Pulmonary artery endothelial cell (primary cell): ENCODE data around the gene OVCA2. TPM values are rescaled to one million over a fixed set of nuclear protein-coding genes. Genes with fewer than 3 reads are reported as not detected.

ENCODE experiments used
- DNase-seq: peaks from one replicate; pipeline ENCODE4 v3.0.0-alpha.2; 2011; ENCODE audit warnings: low read depth, low spot score
- total RNA-seq: library from RNA; depleted of rRNA; stranded (reverse); fragments of >200 nt; gene quantifications from 2 replicates; pipeline ENCODE4 v1.2.3, GENCODE V29; 2014

OVCA2 gene
- total RNA-seq, 1 donor from 2014 or later, result 78.2 TPM

DNA sequence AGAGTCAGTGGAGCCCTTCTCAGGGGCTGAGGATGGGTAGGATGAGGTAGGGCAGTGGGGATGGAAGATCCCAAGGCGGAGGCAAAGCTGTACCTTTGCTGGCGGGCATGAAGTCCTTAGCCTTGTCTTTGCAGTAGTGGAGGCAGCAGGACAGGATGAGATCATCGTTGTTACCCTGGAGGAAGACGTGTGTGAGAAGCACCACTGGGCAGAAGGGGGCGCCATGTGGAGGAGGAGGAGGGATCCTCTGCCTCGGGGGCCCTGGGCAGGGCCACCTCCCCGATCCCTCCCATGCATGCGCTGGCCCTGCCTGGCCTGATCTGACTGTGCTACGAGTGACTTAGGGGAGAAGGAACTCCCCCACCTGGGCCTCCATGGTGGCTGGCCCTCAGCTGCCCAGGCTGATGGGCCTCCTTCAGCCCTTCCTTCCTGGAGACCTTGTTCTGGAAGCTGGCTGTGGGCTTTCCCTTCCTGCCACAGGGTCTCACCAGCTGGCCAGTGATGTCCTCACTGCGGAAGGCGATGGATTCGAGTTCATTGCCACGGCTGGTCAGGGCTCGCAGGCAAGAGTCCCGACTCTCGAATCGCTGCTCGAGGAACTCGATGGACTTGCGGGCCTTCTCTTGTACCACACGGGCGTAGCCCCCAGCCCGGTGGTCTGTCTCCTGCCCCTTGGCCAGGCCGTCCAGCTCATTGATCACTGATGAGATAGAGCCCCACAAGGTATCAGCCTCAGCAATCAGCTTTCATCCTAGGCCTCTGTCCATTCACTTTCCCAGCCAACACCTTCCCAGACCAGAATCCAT lies 23.4 kb downstream of the OVCA2 start:
- no peak for DNase-seq

DNA sequence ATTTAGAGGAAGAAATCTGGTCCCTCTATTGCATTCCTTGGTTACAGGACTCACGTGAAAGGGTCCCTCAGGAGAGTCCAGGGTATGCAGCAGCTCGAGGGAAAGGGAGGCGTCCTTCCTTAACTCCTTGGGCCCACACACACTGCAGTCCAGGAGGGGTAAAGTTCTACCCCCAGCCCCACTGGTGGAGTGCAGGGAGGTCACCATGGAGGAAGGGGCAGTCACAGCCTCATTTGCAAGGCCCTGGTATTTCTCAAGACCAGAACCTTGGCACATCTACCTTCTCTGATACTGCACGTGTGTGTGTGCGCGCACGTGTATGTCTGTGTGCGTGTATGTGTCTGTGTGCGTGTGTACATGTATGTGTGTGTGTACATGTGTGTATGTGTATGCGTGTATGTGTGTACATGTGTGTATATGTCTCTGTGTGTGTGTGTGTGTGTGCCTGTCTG lies 24.2 kb downstream of the OVCA2 start:
- no peak for DNase-seq

DNA sequence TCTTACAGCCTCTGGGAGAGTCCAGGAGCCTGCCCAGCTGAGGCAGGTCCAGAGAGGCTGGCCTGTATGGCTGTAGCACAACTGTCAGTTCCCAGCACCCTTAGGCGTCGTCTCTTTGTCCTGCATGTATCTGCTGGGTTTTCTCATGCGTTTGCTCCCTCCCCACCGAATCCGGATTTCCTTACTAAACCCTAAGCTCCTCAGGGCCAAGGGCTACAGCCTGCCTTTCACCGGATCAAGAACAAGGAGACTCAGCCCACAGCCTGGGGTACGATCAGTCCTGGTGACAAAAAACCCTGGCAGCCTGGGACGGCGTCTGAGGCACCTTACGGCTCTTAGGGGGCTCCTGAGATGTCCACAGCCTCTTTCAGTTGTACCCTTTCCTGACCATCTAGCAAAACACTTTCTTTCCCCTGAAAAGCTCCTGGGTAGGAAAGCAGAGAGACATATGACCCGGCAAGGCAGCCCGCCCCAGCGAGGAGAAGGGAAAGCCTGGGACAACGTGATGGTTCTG lies 25.3 kb downstream of the OVCA2 start:
- DNase-seq, result no peak

DNA sequence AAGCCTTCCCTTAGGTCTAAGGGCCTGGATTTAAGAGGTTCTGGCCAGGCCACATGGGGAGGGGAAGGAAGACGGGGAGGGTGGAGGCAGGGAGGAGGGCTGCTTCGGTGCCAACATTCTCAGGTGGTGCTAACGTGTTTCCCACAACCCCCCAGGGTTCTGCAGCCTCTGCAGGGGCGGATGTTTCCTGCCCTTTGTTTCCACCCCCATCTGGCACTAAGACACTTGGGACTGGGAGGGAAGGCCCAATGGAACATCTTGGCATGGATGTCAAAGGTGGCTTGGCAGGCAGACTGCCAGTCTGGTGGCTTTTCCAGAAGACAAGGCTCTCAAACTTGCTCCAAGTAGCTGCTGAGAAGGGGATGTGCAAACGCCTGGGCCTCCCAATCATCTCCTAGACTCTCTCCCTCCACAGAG lies 25.8 kb downstream of the OVCA2 start:
- no peak for DNase-seq

DNA sequence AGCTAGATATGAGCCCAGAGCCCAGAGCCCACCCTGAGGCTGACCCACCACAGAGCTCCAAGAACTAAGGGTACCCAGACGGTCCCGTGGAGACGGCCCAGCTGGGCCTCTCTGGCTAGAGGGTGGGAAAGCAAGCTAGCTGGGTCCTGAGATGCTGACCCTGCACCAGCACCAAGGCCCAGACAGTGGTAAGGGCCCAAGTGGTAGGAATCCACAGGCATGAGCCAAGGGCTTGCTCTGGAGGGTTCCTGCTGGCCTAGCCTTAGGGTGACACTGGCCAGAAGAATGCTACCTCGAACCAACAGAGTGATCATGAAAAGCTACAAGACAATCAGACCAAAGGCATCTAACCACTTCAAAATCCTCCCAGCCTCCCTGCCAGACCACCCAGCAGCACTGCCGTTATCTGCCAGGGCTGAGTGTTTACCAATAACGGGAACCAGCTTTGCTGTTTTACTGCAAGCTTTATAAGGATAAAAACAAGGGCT lies 26.3 kb downstream of the OVCA2 start:
- DNase-seq, result no peak

DNA sequence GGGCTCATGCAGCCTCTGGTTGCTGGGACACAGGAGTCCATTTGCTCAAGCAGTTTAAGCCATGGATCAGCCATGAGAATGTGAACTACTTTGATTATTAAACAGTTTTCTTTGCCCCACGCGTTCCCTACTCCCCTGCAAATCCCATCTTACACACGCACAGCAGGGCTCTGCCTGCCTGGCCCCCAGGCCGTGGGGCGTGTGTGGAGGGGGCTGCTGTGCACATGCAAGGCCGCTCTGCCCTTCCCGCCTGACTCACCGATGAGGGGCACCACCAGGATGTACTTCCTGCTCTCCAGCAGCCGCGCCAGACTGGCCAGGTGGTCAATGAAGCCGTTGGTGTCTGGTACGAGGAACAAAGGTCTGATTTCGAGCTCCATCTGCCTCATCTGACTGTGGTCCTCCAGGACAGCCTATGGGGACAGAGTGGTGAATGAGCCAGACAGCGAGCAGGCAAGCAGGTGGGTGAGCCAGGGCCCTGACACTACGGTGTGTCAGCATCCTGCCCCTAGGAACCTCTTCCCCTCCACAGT lies 26.8 kb downstream of the OVCA2 start:
- no peak for DNase-seq

DNA sequence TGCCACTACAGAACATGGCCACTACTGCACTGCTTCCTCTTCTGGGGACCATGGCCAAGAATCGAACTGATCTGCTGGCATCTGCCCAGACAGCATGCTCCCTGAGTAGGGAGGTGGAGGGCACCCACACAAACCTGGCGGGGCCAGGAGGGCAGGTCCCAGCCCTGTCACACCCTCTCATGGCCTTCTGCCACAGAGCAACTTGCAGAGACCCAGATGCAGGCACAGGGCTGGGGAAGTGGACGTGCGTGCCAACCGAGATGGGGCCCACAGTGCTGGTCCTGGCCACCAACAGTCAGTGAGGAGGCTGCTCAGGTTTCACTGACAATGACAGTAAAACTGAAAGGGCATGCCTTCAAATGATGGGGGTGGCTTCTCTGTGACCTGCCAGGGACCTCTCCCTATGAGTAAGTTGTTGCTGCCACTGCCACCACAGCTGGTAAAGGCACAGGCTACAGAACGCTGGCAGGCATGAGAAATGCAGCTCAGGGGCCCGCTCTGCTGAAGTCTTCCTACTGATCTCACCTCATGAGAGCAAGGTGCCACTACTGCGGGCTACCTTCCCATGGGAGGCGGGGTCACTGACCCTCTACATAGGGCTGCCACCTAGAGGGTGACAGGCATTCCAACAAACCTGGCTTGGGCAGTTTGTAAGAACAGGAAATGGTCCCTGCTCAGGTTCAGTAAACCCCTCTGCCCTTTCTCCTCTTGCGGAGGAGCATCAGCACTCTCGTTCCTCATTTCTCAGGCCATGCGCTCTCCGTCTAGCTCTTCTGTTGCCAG lies 28.6 kb downstream of the OVCA2 start:
- no peak for DNase-seq

DNA sequence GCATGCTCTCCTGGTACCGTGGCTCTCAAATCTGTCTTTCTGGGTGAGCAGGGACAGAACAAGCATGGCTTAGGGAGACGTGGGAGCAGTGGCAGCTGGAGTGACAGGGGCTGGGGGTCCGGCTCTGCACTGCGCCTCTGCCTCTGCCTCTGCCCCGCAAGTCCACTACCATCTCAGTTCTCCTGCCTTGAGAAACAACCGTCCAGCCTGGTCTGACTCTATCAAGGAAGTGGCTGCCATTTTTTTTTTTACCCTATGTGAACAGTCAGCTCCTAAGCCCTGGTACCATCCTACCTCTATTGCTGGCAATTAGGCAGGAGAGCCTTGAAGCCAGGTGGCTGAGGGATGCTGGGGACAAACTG lies 29.2 kb downstream of the OVCA2 start:
- no peak for DNase-seq

DNA sequence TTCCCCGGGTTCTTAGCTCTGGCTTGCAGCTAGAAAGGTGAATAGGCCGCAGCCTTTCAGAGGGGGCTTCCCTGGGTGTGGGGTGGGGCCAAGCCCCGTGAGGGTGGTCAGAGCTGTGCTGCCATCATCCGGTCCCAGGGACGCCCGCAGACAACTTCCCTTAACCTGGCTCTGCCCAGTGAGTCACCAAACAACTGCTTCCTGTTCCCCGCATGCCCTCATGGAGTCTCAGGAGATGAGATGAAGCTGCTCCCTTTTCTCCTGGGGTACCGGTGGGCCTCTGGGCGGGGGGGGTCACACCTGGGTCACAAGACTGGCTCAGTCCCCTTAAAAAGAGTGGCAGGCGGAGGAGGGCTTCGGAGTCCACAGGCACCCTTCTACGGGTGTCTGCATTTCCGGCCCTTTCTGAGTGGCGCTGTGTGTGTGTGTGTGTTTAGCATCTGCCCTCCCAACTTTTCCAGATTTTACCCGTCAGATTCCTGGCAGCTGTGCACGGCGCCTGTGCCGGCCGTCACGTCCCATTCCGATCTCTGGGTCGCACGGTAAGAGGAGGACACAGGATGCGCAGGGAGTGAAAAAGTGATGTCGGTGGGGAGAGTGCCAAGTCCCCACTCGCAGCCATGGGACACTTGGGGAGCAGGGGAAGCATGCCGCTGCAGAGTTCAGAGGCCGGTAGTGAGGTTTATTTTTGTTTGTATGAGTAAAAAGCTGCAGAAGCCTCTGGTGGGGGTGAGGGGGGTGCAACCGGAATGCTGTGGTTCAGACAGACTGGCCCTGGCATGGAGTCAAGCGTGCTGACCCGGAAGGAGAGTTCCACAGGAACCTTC lies 29.8 kb downstream of the OVCA2 start:
- no peak for DNase-seq

DNA sequence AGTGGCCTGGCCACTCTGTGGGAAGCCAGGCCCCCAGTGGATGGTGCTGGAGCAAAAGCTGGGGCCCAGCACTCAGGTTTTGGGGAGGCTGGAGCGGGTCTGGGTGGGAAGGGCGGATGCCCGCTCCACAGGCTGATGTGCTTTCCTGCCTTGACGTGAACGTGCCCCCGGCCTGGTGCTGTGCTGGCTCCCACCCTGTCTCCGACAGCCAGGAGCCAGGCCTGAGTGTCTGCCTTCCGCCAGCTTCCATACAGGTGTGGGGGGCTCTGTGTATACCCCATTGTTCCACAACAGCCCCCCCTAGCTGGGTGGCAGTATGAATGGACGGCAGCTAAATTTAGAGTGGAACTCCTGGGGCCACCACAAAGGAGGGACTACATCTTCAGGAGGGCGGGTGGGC lies 33.1 kb downstream of the OVCA2 start:
- DNase-seq, result no peak

DNA sequence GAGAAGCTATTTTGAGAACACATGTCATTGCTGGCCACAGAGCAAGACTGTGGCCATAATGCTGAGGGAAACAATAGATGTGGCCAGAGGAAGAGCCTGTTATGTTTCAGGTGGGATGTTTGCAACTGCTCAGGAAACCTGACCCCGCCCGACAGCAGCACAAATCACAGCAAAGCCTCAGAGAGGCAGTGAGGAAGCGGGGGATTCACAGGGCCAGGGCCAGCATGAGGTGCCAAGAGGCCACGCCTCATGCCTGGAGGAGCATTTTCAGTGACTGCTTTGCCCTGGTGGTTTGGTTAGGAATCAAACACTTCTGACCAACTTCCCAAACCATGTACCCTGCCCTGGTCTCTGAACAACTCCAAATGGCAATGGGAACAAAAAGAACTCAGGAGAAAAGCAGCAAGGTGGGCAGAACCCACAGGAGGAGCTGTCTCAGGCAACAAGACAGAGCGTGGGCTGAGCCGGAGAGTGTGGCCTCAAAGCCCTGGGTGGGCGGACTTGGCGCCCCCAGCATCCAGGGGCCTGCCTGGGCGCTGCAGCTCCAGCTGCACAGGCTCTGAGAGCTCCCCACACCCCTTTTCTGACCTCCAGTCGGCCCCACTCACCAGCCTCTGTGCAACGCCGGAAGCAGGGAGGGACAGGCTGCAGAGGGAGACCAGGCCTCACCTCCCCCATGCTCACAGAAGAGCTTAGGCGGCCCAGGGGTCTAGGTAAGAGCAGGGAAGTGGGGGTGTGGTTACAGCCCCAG lies 33.7 kb downstream of the OVCA2 start:
- DNase-seq, result no peak

DNA sequence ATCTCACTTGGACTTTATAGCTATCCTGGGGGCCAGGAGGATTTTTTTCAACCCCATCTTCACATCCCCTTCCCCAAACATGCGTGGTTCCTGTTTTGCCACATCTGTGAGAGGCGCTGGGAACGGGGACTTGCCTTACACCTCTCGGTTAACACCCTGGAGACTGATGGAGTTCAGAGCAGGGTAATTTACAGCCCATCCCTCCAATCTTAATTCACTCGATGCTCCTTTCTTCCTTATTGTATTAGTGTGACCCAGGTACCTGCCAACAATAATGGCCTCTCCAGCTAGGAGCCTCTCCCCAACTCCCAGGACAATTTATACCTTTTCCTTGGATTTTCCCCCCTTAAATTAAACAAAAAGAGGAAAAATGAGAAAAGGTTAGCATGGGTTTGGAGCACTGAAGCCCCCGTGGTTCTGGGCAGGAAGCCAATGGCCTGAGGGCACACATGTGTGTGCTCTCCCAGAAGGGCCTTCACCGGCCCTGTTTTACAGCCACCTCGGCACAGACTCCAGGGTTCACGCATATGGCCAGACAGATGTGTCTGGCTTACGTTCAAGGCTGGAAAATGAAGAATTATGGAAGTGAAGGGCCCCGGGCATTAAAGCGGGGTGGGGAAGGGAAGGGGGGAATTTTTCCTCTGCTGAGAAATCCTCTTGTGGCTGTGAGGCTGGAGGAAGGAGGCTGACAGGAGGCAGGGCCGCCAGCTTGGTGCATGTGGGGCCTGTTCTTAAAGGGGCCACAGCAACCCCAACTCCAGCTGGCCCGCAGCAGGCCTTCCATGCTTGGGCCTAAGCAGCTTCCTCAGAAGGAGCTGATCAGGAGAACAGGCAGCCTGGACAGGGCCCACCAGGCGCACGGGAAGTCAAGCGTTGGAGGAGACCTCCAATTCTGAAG lies 34.5 kb downstream of the OVCA2 start:
- no peak for DNase-seq

DNA sequence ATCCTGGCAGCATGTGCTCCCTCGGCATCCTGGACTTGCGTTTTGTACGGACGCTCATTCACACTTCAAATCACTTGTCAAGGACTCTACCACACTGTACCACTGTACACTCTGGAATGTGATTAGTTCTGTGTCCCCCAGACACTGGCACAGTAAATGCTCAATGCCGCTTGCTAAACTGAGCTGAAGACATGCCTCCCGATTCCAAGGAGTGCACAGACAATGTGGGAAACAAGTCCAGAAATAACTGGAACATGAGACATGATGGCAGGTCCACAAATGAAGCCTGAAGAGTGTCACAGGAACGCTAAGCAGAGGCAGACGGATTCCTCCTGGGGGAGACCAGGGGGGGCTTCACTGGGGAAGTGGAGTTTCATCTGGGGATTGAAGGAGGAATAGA lies 35.2 kb downstream of the OVCA2 start:
- DNase-seq, result no peak

DNA sequence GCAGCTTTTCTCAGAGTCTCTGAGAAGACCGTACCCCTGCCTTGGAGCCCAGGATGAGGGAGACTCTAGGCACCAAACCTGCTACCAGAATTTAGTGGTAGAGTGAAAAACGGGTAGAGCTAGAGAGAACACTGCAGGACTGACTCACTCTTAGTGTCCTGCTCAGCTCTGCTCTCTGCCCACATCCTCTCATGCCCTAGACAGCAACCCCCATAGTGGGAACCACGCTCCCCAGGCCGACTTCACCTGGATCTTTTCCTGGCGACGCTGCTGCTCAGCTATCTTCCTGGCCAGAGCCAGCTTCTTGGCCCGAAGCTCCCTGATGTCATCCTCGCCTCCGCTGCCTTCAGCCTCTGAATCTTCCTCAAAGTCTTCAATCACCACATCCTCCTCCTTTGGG lies 39.7 kb downstream of the OVCA2 start:
- DNase-seq, result no peak

DNA sequence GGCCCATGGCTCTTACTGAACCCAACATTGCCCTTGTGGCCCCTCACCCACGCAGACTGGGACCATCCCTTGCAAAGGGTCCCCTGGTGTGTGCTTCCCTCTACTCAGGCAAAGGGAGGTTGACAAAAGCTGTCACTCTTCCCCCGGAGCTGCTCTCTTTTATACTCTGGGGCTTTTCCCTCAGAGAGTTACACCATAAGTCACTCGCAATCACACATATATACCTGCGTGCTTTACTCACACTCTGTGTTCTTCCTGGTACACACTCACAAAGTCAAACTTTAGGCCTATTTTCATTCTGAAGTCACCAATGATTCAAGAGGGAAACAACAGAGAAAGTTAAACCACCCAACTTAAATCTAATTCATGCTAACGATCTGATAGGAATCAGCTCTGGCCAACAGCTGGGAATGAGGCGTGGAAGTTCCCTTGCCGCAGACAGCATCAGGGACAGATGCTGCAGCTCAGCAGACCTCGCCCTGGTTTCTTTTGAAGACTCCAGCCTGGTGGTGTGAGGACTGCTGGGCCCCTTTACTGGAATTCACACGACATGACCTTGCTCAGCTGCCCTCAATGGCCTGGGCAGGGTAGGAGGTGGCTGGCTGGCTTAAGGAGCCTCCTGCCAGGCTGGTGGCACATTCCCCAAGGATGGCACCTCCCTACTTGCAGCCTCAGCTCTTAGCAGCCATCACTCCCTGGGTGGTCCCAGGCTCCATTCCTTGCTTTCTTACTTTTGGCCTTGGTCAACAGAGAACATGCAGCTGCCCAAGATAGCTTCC lies 40.4 kb downstream of the OVCA2 start:
- DNase-seq, result no peak

DNA sequence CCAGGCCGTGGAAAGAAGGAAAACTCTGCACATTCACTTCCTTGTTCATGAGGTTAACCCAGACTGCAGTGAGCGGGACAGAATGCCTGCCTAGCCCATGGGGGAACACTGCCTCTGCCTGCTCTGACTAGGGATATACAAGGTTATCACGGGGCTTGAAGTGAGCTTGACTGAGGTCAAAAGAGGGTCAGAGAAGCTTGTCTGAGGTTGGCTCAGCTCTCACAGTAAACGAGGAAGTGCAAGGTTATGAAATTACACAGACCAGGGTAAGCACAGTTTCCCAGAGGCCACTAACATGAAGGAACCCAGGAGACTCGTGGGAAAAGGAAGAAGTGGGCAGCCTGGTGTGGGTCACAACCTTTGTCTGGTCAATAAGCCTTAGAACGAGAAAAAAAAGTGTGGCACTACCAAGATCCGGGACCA lies 41.8 kb downstream of the OVCA2 start:
- no peak for DNase-seq

DNA sequence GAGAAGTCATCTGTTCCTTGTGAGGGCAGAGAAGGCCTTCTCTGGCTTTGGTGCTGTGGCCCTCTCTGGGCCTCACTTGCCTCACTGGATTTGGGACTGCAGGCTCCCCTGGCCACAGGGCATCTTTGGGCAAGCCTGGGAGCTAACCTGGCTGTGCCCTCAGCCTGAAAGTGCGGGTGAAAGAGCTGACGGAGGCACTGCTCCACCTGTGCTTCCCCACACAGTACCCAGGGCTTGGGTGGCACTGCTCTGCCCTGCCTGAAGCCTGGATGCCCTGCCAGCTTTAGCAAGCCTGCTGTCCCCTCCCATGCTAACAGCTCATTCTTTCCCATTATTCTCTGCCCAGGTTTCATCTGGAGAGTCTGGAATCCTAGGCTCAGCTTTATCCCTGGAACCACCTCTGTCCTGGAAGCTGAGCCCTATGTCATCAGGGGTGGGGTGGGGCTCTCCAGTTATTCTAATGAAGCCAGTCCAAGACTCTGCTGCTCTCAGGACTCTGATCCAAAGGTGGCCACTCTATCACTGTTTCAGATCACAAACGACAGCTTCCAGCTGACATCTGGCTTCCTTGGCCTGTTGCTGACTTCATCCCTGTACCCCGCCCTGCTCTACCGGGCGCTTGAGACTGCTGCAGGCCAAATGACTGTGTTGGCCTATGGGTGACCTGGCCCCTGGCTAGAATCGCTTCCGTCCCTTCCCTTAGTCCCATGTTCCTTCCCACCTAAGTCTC lies 42.4 kb downstream of the OVCA2 start:
- no peak for DNase-seq
